Osteoblast (primary cell): ENCODE results near the gene TGM4. TPM values are rescaled to one million over a fixed set of nuclear protein-coding genes. Genes with fewer than 3 reads are reported as not detected.

Experiments used
- DNase-seq: peaks from one replicate; pipeline ENCODE4 v3.0.0; 2011; ENCODE audit warnings: low spot score, mixed read lengths; ENCODE audit not compliant: insufficient read length; ENCODE audit errors: missing footprints
- H2AFZ ChIP-seq: 2 replicates; pipeline ENCODE4 v1.6.0; 2011; ENCODE audit warnings: mild to moderate bottlenecking, low read length
- H3K27ac ChIP-seq: 2 replicates; pipeline ENCODE4 v1.5.1; 2011; ENCODE audit warnings: mild to moderate bottlenecking, low read depth, low read length, moderate library complexity
- H3K27me3 ChIP-seq: 2 replicates; pipeline ENCODE4 v1.6.0; 2012; ENCODE audit warnings: mild to moderate bottlenecking, control low read depth, inconsistent platforms, low read length, moderate library complexity; ENCODE audit not compliant: insufficient read depth
- H3K36me3 ChIP-seq: 2 replicates; pipeline ENCODE4 v1.5.1; 2011; ENCODE audit warnings: mild to moderate bottlenecking, low read length, control low read depth, moderate library complexity; ENCODE audit not compliant: insufficient read depth
- H3K4me1 ChIP-seq: 2 replicates; pipeline ENCODE4 v1.5.1; 2011; ENCODE audit warnings: mild to moderate bottlenecking, low read length, control low read depth, moderate library complexity; ENCODE audit not compliant: insufficient read depth
- H3K4me2 ChIP-seq: 2 replicates; pipeline ENCODE4 v1.6.0; 2011; ENCODE audit warnings: mild to moderate bottlenecking, low read length; ENCODE audit not compliant: insufficient read depth
- H3K4me3 ChIP-seq: fragments of 200-600 bp; sonication (generic); 3 replicates; pipeline ENCODE4 v1.5.1; 2012; ENCODE audit warnings: mild to moderate bottlenecking, low read length, inconsistent platforms; ENCODE audit not compliant: insufficient read depth
- H3K79me2 ChIP-seq: 2 replicates; pipeline ENCODE4 v1.6.0; 2012; ENCODE audit warnings: mild to moderate bottlenecking, low read length, control low read depth, inconsistent platforms; ENCODE audit not compliant: insufficient read depth
- H3K9me3 ChIP-seq: 2 replicates; pipeline ENCODE4 v1.5.1; 2011; ENCODE audit warnings: low read depth, low read length, control low read depth
- H4K20me1 ChIP-seq: 2 replicates; pipeline ENCODE4 v1.6.0; 2012; ENCODE audit warnings: mild to moderate bottlenecking, low read length, control low read depth; ENCODE audit not compliant: insufficient read depth
- CTCF ChIP-seq: IDR thresholded peaks from 2 replicates; pipeline ENCODE4 v1.5.1; 2011; ENCODE audit warnings: mild to moderate bottlenecking, low read depth, low read length, moderate library complexity; ENCODE audit errors: extremely low read depth
- total RNA-seq: library from RNA; depleted of rRNA; stranded (reverse); fragments of >200 nt; gene quantifications from 2 replicates; pipeline ENCODE4 v1.2.3, GENCODE V29; 2012

Gene TGM4
- total RNA-seq, 1 donor: not detected

GRCh38 chr3:44918087-44918486 is 43.7 kb downstream of the TGM4 start:
- H3K36me3 ChIP-seq: no peaks in the 10 kb centered on the region
- no peaks in the 10 kb centered on the region for H3K79me2 ChIP-seq
- no peak for DNase-seq
- TF ChIP-seq CTCF: no peak
- H2AFZ ChIP-seq: no peak overlapping the region
- no peaks in the 10 kb centered on the region for H3K4me1 ChIP-seq
- peaks cover 10% of the 10 kb centered on the region for H4K20me1 ChIP-seq
- no peak overlapping the region for H3K27ac ChIP-seq
- H3K9me3 ChIP-seq: no peaks in the 10 kb centered on the region
- H3K4me3 ChIP-seq: no peak overlapping the region
- no peaks in the 10 kb centered on the region for H3K27me3 ChIP-seq
- no peak overlapping the region for H3K4me2 ChIP-seq

GRCh38 chr3:44918581-44918980 is 44.2 kb downstream of the TGM4 start:
- peaks cover 10% of the 10 kb centered on the region for H4K20me1 ChIP-seq
- no peak overlapping the region for H2AFZ ChIP-seq
- no peak for DNase-seq
- no peaks in the 10 kb centered on the region for H3K36me3 ChIP-seq
- H3K4me3 ChIP-seq: no peak overlapping the region
- TF ChIP-seq CTCF: no peak
- H3K9me3 ChIP-seq: no peaks in the 10 kb centered on the region
- H3K27ac ChIP-seq: no peak overlapping the region
- no peaks in the 10 kb centered on the region for H3K79me2 ChIP-seq
- H3K4me1 ChIP-seq: no peaks in the 10 kb centered on the region
- no peaks in the 10 kb centered on the region for H3K27me3 ChIP-seq
- H3K4me2 ChIP-seq: no peak overlapping the region

GRCh38 chr3:44920081-44920480 is 45.7 kb downstream of the TGM4 start:
- no peak for DNase-seq
- no peak overlapping the region for H2AFZ ChIP-seq

More at GRCh38 chr3:44920081-44920480, 45.7 kb downstream of the TGM4 start:
- Histone ChIP-seq H3K4me1 (no peaks in the 10 kb centered on the region), H3K9me3 (no peaks in the 10 kb centered on the region), H3K27ac (no peak overlapping the region), H3K4me2 (no peak overlapping the region), H3K27me3 (no peaks in the 10 kb centered on the region), H3K79me2 (no peaks in the 10 kb centered on the region), H3K36me3 (no peaks in the 10 kb centered on the region), H3K4me3 (no peak overlapping the region), H4K20me1 (peaks cover 3% of the 10 kb centered on the region)
- TF ChIP-seq CTCF: no peak
